Retina (tissue), 1 donor: ENCODE results near the gene DPM1.

Source experiments
- DNase-seq: peaks from one replicate; pipeline ENCODE4 v3.0.0-alpha.2; 2016

Gene DPM1

DNA sequence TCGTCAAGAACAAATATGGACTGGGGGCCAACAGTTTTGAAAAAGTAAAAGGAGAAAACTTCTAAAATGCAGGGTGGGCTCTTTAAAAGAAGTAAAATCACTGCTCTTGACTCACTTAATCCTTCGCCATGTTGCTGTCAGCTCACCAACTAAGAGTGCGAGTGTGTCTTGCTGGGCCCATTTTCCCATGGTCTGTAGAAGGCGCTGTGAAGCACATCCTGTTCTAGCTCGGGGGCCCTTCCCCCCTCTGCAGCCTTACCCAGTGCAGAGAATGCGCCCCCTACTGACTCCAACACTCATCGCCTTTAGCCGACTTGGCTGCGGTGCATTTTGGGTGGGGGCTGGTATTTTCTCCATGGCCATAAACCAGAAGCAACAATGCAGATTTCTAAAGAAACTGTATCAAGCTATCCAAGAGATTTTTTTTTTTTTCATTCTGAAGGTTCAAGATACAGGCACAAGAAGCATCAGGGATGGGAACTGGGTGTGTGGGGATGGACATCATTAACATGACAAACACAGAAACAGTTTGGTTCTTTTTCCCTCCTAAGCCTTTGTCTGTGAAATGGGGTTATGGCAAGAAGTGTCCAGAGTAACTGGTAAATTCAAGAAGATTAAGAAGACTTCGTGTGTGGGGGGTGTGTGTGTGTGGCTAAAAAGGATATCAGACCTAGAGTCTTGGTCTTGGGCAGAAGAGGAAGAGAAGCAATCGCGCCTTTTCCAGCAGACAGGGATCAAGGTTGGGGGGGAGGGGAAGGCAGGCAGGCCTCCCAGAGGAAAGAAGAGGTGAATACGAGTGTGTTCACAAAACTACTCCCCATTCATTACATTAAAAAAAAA, 28.8 kb downstream of the DPM1 start:
- peak; percentile 90 for DNase-seq

DNA sequence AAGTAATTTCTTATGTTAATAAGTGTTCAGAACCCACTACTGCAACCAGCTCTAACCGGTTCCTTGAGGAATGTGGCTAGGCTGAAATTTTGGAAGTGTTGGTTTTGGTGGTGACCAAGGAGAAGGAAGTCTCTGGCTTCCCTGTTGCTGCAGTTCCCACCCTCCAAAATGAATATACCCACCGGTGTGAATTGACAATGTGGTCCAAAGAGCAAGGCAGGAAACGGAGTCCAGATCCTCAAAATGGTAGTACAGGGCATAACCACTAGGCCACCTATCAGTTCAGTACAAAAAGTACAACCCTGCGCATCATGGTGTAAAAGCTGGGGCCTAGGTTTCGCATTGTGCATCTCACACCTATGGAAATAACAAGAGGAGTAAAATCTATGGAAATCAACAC, 29.9 kb downstream of the DPM1 start:
- no peak for DNase-seq

DNA sequence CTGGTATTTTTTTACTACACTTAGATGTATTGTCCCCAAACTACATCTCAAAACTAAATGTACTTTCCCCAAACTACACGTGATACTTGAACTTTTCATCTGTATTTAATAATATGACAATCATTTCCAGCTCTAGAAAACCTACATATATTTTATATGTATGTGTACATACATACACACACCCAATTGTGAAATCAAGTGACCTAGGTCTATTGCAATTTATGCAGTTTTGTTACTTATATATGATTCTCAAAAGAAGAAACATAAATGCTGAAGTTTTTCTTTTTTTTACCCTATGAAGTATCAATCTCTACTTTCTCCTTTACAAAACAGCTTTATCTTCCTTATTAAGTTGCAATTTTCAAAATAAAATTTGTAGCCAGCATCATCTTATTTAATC, 31.8 kb downstream of the DPM1 start:
- no peak for DNase-seq

DNA sequence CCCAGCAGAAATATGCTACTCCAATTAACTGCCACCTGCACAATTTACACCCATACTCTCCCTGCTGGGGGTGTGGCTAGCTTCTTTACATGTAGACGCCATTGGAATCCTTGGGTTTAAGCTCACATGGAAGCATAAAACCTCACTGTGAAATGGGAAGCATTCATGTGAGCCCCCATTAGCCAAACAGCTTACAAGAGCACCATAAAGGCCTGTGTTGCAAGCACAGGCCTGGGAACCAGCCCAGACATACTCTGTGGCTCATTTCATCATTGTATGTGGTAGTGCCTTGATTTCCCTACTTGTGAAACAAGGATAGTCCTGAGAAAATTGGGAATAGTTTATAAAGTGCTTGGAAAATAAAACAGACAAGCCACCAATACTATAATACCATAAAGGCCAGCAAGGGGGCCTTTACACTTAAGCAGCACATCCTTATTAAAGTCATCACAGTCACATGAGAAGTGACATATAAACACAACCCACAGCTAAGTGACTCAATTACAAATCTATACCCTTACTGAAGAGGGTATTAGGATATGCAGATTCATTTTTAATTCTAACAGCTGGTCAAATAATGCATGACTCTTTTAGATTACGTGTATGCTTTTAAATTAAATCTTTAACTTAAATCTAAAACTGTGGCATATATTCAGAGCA, 33.9 kb downstream of the DPM1 start:
- no peak for DNase-seq

DNA sequence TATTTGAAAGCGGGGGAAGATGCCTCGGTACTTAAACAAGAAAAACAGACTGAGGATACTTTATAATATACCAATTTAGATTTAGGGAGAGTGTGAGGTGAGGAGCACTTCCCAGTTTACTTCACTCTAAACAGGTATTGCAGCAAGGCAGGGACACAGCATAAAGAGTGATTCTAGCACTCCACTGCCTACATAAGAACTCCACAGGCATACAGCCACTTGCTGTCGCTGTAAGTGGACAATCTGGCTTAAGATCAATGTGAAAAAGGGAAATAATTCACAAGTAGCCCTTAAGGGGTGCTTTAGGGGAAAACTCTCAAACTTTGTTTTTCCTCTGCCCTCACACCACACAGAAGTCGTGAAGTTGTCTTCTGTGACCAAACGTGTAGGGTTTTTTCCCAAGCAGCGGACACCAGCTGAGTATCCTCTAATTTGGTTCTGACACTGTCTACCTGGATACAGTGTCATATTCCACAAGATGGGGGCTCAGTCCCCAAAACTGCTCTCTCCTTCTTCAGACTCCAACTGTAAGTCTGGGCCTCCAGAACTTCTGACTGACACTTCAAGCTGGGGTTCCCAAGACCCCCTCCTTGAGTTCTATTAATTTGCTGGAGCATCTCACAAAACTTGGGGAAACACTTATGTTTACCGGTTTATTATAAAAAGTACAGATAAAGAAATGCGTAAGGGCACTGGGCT, 36.4 kb downstream of the DPM1 start:
- DNase-seq, result no peak

DNA sequence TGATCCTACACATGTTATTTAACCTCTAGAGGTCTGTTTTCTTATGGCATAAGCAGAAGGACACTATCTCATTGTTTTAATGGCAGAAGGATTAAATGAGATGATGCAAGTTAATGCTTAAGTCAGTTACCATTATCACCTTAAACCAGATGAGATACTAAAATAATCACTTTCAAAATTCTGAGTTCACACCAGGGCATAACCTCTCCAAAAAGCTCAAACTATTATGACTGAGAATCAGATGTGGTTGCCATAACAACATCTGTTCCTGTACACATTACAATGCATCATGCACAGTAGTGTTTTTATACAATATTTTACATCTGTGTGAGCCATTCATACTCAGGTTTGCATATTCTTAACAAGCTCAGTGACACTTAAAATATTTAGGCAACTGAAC, 37.3 kb downstream of the DPM1 start:
- no peak for DNase-seq

DNA sequence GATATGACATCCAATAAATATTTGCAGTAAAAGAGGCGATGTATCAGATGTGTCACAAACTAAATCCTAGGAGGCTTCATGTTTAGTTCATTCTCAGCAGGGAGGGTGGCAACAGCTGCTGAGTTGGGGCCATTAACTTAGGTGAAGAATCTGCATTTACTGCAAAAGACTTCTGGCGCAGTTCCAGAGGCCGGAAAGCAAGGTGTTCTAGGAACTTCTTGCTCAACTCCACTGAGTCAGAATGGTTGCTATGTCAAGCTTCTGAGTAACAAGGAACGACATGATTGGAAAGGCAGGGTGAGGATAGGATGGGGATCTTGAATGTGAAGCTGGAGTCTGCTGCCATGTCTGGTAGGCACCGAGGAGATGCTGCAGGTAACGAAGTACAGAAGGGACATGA, 38.8 kb downstream of the DPM1 start:
- DNase-seq, result no peak

DNA sequence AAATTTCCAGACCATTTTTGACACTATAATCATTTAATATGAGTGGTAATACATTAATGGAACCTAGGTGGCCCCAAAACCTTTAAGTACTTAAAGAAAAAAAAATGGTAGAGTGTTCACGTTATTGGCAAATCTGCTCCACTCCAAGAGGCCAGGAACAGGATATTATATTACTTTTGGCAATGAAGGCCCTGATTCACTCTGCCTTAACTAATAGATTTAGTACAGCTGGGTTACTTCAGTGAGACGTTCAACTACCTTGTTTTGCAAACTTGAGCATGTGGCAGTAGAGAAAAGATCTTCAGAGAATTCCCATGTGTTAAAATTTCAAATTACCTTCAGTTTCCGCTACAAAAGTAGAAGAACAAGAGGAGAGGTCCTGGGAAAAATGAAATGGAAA, 39.9 kb downstream of the DPM1 start:
- DNase-seq, result no peak

DNA sequence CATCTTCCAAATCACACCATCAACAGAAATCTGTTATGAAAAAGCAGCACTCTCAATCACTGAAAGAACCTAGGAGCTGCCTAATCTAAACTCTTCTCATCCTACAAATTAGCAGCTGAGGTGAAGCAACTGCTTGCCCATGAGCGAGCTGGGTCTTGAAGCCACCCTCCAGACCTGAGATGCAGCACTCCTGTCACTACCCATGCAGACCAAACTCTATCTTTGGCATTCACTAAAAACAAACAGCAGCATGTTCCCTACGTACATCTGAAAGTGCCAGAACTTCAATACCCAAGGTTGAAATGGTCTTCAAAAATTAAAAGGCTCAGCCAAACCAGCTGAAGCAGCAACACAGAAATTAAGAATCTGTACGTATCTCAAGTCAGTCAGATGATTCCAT, 41.4 kb downstream of the DPM1 start:
- DNase-seq, result no peak

DNA sequence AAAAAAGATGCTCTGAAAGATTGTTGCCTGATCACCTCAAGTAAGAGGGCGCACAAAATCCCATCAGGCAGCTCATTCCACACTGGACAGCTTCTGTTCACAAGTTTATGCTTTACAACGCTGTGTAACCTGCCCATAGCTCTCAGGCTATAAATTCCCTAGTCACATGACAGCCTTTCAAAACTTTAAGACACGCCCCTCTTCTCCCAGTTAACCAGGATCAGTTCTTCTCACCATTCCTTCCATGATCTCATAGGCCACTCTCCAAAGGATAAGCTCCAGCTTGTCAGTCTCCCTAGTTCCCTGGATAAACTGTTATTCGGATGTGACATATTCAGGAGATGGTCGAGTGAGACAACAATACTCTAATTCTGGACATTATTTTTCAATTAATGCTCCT, 42.1 kb downstream of the DPM1 start:
- DNase-seq, result no peak

DNA sequence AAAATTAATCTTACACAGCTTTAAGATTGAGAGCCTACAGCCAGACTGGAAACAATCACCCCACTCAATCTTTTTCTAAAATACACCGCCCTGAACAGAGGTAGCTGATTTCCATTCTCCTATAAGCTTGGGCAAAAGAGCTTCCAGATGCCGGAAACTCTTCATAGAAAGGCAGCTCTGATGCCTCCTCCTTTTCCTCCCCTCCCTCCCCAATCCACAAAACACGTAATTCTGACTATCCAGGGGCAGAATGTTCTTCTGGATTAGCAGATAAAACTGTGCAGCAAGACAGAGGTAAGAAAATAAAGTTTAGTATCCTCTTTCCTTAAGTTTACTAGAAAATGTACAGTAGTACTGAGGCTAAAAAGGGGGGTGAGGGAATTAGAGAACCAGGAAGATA, 42.9 kb downstream of the DPM1 start:
- DNase-seq, result no peak

DNA sequence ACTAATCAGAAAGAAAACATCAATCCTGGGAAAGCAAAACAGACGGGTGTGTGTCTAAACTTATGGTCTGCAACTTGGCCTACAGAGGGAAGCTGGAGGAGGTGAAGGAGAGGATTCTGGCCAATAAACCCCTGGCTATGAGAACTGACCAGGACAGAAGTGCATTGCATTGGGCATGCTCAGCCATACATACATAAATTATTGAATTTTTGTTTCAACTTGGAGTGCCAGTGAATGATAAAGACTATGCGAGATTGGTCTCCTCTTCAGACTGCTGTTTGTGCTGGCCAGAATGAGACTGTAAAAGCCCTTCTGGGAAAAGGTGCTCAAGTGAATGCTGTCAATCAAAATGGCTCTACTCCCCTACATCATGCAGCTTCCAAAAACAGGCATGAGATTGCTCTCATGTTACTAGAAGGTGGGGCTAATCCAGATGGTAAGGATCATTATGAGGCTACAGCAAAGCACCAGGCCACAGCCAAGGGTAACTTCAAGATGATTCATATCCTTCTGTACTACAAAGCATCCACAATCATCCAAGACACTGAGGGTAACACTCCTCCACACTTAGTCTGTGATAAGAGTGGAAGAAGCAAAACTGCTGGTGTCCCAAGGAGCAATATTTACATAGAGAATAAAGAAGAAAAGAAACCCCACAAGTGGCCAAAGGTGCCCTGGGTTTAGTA, 44.5 kb downstream of the DPM1 start:
- DNase-seq, result no peak

DNA sequence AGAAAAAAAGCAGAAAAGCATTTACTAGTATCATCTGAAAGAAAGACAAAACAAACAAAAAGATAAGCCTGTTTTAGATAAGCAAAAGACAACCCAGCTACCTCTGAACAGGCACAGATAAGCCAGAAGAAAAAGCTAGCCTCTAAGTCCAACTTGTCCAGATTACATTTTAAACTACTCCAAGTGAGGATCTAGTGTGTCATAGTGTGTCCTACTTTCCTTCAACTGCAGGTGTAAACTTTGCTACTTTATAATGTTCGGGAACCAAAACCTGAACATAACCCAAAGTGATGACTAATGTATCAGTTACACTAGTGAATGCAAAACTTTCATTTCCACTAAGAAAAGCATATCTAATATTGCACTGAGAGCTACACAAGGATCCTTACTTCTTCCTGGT, 46.6 kb downstream of the DPM1 start:
- DNase-seq, result no peak

DNA sequence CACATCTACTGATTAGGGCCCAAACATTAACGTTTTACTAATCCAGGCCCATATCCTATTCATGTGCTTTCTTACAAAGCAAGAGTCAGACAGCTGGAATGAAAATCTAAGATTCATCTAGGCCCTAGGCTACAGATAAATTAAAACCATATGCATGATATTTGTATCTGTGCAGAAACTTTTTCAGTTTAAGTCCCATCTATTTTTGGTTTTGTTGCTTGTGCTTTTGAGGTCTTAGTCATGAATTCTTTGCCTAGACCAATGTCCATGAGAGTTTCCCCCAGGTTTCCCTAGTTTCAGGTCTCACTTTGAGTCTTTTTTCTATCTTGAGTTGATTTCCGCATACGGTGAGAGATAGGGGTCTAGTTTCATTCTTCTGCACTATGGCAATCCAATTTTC, 47.3 kb downstream of the DPM1 start:
- DNase-seq, result no peak

DNA sequence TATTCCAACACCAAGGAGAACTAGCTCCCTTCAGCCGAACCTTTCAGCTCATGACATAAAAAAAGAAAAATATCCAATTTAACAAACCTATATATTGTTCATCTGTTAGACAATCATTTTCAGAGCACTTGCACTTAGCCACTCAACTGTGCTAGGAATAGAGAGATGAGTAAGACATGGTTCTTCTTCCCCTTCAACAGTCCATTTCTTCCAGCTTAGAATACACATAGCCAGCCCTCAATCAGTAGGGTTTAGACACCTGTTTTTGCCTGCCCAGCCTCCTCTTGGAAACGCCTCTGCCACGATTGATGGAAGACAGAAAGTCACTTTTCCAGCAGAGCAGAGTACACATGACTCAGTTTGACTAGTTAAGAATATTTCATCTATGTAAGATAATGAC, 48.9 kb downstream of the DPM1 start:
- no peak for DNase-seq

DNA sequence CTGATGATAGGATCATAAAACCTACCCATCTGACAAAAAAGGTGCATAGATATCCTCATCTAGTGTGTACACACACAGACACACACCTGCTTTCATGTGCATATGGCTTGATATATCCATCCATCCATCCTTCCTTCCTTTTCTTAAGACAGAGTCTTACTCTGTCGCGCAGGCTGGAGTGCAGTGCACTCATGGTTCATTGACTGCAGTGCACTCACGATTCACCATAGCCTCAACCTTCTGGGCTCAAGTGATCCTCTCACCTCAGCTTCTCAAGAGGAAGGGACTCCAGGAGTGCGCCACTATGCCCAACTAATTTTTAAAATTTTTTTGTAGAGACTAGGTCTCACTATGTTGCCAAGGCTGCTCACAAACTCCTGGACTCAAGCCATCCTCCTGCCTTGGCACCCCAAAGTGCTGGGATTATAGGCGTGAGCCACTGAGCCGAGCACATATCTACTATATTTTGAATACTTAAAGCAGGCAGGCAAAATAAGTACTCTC, 54.2 kb downstream of the DPM1 start:
- DNase-seq, result no peak

DNA sequence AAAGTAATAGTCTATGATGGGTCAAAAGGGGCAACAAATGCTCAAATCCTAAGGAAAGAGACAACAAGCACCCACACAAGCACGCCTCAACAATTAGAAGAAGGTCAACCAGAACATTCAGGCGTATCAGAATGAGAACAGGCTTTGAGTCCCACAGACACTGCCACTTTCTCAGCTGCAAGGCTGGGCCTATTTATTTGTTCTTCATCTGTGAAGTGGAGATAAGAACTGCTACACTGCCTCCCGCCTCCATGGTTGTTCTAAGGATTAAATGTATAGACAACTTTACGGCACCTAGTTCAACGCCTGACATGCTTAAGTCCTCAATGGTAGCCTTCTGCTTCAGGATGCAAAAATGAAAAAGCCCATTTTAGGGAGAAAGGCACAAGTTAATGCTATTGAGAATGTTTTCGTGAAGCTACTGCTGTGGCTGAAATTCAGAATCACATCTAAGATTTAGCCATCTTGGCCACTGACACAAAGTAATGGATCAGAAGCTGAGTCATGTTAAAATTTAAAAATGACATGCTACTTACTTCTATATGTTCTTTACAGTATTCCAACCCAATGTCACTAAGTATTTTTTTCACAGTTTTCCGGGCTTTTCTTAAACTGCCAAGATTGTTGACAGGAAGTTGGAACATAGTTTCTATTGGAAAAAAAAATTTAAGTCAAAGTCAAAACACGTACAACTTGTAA, 54.8 kb downstream of the DPM1 start:
- no peak for DNase-seq

DNA sequence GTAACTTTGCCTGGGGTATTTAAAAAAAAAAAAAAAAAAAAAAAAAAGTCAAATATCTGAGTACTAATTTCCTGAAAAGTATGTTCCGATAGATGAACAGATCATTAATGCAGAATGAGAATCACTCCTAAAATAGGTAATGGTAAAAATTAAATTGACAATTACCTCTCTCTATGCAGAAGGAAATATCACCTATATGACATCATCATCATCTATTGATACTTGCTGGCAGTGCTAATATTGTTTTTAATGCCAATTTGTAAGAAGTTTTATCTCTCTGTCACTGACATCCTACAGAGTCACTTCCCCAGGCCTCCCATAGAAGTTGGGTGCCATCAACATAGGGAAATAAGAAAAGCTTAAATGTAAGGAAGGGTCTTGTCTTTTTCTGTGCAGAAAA, 57.0 kb downstream of the DPM1 start:
- no peak for DNase-seq

DNA sequence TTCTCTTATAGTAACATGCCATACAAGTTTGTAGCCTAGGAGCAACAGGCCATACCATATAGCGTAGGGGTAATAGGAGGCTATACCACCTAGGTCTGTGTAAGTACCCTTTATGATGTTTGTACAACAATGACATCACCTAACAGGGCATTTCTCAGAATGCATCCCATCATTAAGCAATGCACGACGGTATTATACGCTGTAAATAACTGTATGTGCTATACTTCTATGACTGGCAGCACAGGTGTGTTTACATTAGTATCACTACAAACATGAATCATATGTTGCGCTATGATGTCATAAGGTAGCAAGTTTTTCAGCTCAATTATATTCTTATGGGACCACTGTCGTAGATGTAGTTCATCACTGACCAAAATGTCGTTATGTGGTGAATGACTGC, 58.1 kb downstream of the DPM1 start:
- DNase-seq, result no peak

DNA sequence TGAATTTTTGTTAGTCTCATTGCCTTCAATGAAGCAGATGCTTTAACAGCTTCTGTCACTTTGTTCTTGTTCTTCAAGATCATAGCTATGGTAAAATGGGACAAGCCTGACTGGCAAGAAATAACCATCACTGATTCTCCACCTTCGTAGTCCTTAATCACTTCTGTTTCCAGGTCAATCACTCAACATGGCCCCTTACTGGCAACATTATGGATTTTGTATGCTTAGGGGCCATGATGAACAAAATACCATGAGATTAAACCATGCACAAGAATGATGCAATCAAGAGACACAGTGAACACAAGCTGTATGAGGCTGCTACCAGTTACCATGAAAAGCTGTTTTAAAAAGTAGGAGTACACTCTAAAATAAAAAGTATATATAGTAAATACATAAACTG, 59.9 kb downstream of the DPM1 start:
- no peak for DNase-seq

DNA sequence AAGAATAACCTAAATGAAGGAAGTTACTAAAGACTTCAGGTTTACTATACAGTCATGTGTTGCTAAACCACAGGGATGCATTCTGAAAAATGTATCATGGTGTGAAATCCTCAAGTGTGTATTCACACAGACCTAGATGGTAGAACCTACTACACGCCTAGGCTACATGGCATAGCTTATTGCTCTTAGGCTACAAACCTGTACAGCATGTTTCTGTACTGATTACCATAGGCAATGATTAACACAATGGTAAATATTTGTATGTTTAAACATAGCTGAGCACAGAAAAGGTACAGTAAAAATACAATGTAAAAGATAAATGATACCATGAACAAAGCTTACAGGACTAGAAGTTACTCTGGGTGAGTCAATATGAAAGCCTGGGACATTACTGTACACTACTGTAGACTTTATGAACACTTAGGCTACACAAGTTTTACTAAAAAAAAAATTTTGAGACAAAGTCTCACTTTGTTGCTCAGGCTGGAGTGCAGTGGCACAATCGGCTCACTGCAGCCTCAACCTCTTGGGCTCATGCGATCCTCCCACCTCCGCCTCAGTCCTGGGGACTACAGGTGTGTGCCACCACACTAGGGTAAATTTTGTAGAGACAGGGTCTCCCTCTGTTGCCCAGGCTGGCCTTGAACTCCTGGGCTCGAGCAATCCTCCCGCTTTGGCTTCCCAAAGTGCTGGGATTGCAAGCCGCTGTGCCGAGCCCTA, 63.1 kb downstream of the DPM1 start:
- no peak for DNase-seq

DNA sequence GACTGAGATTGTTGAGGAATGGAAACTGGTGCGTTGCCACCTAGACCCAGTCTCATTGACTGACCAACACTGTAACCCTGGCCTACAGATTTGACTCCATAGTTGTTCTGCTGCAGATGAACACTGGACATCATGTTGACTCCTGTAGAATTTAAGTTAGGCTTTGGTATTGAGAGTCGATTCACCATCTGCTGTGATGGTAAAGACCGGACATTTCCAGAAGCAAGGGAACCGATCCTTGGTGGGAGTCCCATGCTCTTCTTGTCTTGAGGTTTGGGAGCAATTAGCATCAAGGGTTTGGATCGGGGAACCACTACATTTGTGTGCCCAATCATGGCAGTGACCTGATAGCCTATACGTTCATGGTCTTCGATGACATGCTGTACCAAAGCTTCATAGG, 64.7 kb downstream of the DPM1 start:
- DNase-seq, result no peak
